HG02798 (cell line): Measurements from ENCODE around the gene ROGDI.

ENCODE experiments used
- ATAC-seq: cut with Tn5 transposase; IDR thresholded peaks from one replicate; pipeline ENCODE4 v1.9.1; 2021; ENCODE audit warnings: mild to moderate bottlenecking; ENCODE audit not compliant: unreplicated experiment, poor library complexity

Gene ROGDI

GRCh38 chr16:4814542-4815173, 12.2 kb upstream of the ROGDI start:
- ATAC-seq = no peak

DNA sequence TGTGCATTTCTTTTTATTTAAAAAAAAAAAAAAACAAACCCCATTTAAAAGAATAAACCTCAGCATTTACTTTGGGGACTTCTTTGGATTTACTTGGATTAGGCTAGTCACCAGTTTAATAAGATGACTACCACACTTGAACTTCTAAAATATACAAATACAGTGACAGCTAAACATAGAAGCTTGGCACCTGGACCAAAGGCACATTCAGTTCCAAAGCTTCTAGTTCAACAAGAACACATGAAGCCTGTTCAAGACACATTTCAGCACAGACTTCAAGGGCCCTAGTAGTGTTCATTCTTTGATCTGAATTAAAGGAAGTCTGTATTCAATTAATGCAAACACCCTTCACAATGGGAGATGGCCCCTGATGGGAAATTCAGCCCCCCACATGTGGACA, 11.6 kb upstream of the ROGDI start:
- ATAC-seq = no peak

DNA sequence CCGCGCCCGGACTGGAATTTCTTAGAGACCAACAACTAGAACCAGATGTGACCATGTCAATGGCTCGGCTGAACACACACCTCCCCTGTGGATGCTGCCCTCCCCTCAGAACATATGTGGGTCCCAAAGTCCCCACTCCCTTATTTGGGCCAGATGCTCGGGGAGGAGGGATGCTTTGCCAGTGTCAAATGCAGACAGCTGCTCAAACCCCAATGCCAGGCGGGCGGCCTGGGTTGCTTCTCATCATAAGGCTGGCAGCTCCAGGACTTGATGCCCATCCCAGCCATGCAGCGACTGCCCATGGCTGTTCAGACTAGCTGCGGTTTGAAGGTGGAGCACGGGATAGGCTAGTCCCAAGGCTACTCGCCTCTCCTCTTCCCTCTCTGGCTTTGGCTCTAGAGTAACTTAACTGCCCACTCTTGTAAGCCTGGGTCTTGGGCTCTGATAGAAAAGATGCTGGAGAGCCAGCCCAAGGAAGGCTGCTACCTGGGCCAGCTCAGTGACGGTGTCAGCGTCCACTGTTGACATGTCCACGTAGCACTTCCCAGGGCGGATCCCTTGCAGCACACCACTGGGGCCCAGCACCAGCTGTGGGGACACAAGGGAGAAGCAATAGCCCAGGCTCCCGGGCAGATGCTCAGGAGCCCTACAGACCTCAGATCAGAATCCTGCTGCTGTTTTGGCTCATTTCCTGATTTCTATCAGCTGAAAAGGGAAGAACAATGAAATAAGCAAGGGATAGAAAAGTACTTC, 11.0 kb upstream of the ROGDI start:
- ATAC-seq = no peak

DNA sequence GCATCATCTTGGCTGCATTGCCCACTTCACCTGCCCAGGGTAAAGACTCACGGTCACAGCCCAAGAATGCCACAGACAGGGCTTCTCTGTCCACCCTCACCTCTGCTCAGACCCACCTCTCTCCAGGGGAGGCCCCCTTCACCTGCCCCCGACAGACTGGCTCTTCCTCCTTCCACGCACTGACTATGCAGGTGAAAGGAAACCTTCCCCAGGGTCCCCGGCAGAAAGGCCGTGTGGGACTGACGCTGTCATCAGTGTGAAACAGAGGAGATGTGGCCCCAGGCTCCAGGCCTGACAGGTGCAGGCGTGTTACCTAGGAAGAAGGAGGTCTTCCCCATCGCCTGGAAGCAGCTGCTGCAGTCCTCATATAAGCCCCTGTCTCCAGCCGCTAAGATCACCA, 9.3 kb upstream of the ROGDI start:
- no peak for ATAC-seq

- no peak for ATAC-seq
Measured at GRCh38 chr16:4811242-4811641, 8.8 kb upstream of the ROGDI start.

DNA sequence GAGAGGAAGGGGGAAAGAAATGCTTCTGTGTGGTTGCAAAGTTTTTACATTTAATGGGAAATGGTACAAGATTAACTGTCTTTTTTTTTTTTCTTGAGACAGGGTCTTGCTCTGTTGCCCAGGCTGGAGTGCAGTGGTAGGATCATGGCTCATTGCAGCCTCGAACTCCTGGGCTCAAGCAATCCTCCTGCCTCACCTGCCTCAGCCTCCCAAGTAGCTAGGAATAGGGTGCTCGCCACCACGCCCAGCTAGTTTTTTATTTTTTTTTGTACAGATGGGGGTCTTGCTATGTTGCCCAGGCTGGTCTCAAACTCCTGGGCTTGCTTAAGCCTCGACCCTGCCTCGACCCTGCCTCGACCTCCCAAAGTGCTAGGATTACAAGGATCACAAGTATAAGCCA, 3.8 kb upstream of the ROGDI start:
- ATAC-seq = no peak

- ATAC-seq = no peak
Measured at GRCh38 chr16:4805231-4805630, 2.8 kb upstream of the ROGDI start.

DNA sequence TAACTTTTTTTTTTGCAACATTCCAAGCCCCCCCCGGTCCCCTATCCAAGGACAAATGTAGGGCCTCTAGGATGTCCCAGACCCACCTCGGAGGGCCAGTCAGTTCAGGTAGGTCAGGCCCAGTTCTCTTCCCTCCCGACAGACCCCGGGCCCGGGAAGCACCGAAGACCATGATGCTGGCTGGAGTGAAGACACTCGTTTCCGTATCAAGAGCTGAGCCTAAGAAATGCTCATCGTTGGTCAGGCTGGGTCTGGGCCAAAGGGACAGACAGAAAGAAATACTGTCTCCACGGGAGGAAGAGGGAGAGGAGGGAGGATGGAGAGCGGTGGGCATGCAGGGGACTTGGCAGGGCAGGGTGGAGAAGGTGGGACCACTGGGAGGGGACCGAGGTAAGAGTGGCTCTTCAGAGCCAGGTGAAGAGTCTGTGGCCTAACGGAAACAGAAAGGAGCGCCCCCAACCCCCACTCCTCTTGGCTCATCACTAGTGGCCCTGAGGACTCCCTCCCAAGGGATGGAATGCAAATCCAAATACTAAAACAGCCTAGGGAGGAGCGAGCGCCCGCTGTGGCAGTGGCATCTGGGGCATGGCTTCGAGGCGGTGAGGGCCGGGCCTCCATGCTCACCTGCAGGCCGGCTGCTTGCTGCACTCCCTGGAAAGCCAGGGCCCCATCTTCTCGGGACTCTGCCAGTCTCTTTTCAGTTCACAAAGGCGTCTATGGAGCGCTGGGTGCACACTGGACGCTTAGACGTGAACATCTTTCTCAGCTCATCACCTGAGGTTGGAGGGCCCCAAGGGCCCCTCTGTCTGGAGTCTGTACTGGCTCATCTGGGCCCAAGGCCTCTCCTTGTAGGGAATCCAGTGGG, 1.7 kb upstream of the ROGDI start:
- ATAC-seq = no peak

DNA sequence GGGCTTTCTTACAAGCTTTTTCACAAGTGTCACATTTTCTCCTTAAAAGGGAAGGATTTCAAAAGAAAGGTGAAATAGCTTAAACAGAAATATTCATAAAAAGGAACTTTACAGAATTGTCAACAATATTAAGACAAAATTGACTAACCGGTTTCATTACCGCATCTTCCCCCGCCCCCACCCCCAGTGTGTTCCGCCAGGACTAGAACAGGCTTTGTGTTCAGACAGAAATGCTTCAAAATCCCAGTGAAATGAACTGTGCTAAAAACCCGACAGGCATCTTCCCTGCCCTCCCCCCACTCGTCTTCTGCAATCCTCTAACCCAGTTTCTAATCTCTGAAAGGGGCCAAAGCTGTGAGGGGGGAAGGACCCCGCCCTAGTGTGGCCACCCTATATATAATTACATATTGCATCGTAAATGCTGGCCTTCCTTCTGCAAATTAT, 990 bp upstream of the ROGDI start:
- ATAC-seq = no peak

GRCh38 chr16:4802659-4803287, 340 bp upstream of the ROGDI start:
- ATAC-seq = peak; percentile 91

GRCh38 chr16:4801051-4801961, 1.1 kb downstream of the ROGDI start:
- ATAC-seq = no peak

GRCh38 chr16:4800290-4801041, 2.0 kb downstream of the ROGDI start:
- ATAC-seq = no peak

- ATAC-seq = no peak
Measured at GRCh38 chr16:4799171-4799855, 3.1 kb downstream of the ROGDI start.

- ATAC-seq = no peak
Measured at GRCh38 chr16:4798456-4798855, 4.0 kb downstream of the ROGDI start.

DNA sequence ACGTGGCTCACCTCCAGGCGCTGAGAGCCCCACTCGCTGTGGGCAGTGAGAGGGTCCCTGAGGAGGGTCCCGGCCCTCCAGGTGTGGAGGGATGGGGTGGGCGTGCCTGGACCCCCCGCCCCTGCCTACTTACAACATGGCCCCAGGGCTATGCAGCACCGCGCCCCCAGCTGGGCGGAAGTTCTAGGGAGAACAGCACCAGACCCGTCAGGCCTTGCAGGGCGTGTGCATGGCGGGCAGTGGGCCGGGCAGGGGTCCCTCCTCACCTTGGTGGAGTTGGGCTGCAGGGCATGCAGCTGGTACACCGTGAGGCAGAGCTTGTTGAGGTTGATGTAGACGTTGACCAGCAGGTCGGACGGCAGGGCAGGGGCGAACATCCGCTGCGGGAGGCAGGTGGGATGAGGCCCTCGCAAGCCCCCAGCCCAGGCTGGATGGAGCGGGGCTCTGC, 4.6 kb downstream of the ROGDI start:
- no peak for ATAC-seq

DNA sequence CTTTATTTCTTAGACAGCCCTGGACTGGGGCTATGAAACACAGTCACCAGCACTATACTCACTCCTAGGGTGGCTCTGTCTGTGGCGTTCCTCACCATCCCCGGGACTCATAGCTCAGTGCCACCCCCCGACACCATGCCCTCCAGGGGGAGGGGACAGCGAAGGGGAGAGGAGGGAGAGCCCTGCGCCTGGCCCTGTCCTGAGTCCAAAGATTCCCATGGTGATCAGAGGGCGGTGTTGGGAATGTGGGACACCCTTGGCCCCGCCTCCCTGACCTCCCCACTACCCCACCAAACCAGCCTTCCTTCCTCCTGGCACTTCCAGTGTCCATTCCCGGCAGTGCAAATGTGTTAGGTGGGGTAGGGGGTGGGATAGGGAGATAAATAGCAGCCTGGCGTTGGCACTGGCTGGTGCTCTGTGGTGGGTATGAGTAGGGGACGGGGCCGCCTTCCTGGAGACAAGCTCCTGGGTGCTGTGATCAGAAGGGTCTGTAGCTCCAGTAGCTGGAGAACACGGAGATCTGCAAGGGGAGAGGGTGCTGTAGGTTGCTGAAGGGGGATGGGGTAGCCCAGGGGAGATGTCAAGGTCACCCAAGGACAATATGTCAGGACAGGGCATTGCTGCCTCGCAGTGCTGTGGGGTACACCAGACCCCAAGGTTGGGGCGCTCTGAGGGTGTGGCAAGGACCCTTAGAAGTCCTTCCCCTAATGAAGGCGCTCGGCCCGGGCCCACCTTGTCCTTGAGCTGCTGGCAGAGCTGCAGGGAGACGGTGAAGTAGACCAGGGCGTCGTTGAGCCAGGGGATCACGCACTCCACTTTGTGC, 5.2 kb downstream of the ROGDI start:
- no peak for ATAC-seq

- no peak for ATAC-seq
Measured at GRCh38 chr16:4795828-4796572, 6.4 kb downstream of the ROGDI start.
